Thyroid gland (tissue), 4 donors: Measurements from ENCODE around the gene ESPN.

ENCODE experiments used
- POLR2A ChIP-seq, 2 donors: fragments of 450-650 bp; IDR thresholded peaks; one replicate each; pipeline ENCODE4 v1.6.1; 2017; ENCODE audit warnings: antibody characterized with exemption in 2 of 2, mild to moderate bottlenecking in 2 of 2, moderate library complexity in 1 of 2
- TF ChIP-seq, protein P1 (sequence below), 6 experiments: fragments of 200-600 bp in 3 of 6; fragments of 450-650 bp in 3 of 6; sonication (generic) in 3 of 6; IDR thresholded peaks; one replicate each; pipeline ENCODE4 v1.5.1; 2016 to 2019; ENCODE audit warnings: antibody characterized with exemption in 6 of 6, mild to moderate bottlenecking in 2 of 6, inconsistent platforms in 1 of 6, moderate library complexity in 1 of 6

DNA sequence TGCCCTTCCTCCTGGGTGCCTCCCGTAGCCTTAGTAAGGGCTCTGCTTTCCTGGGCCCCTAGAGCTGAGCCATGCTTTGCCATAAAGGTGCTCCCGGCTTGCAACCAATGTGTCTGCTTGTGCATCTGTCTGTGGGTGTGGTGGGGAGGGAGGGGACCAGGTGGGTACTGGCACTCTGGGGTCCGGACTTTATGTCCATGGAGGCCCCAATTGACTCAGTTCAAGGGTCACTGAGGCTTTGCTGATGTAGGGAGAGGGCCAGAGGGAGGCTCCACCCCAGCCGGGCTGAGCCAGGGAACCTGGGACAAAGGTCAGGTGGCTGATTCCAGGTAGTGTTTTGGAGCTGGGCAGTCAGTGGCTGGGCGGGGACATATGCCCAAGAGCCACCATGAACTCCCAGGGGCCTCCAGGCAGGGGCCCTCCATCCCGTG lies 26.4 kb downstream of the ESPN start:
- no peak for TF ChIP-seq POLR2A (IDR thresholded peaks at IDR 0.05)
- TF ChIP-seq, protein P1, sequence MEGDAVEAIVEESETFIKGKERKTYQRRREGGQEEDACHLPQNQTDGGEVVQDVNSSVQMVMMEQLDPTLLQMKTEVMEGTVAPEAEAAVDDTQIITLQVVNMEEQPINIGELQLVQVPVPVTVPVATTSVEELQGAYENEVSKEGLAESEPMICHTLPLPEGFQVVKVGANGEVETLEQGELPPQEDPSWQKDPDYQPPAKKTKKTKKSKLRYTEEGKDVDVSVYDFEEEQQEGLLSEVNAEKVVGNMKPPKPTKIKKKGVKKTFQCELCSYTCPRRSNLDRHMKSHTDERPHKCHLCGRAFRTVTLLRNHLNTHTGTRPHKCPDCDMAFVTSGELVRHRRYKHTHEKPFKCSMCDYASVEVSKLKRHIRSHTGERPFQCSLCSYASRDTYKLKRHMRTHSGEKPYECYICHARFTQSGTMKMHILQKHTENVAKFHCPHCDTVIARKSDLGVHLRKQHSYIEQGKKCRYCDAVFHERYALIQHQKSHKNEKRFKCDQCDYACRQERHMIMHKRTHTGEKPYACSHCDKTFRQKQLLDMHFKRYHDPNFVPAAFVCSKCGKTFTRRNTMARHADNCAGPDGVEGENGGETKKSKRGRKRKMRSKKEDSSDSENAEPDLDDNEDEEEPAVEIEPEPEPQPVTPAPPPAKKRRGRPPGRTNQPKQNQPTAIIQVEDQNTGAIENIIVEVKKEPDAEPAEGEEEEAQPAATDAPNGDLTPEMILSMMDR (IDR thresholded peaks at IDR 0.05): no peak
